HG03064 (cell line): ENCODE measurements around the gene GSTA3.
"Not testable (repeated sequence)": the region's sequence is repeated elsewhere in the genome, so short reads cannot be mapped to it uniquely, and the experiment has no call there.

Experiments used
- ATAC-seq: cut with Tn5 transposase; IDR thresholded peaks from one replicate; pipeline ENCODE4 v1.9.1; 2021; ENCODE audit warnings: low read depth; ENCODE audit not compliant: unreplicated experiment

Gene GSTA3

GRCh38 chr6:52918027-52918686, 8.7 kb upstream of the GSTA3 start:
- ATAC-seq, result not testable (repeated sequence)

DNA sequence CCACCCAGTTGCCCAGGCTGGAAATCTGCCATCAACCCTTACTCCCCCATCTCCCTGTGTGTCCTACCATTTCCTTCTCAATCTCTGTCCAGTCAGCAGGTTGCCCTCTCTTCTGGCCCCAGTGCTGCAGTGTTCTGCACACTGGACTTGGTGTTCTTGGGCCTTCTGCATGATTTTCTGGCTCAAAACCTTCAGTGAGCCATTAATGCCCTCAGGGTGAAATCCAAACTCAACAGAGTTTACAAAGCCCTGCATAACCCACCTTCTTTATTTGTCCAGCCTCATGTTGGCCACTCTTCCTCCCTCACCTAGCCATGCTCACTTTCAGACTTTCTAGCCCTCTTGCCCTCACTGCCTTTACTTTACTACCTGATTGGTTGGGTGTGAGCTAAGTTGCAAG, 5.0 kb upstream of the GSTA3 start:
- no peak for ATAC-seq

- ATAC-seq, result no peak
These were observed 593 bp upstream of the GSTA3 start for GRCh38 chr6:52910091-52910490.

DNA sequence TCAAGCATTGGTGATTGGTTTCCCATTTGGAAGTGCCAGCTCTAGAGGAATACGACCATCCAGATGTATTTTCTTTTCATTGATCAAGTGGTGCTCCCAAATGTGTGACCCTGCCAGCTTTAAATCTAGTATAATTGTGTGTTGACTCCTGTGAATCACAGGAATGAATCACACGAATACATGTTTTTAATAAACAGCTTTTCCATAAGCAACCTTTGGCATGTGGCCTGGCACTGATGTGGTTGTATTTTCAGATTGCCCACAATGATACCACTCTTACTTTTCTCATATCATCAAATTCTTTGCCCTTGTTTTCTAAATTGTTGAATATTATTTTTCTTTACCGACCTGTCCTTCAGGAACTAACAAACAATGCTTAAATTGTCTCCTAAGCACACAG, 367 bp downstream of the GSTA3 start:
- no peak for ATAC-seq

DNA sequence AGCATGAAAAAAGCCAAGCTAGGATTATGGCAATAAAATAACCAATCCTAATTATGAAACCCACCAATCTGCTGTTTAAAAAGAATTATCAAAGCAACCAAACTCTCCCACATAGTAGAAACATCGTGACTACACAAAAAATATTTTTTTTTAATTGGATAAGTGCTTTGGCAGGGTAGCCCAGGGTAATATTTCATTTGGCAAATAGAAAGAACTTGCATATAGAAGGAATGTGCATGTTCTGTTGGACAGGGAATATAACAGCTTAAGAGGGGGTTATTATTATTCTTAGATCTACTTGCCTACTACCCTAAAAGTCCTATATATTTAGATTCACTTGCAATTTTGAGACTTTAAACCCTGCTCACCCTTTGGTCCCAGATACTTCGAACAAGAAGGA, 972 bp downstream of the GSTA3 start:
- no peak for ATAC-seq

DNA sequence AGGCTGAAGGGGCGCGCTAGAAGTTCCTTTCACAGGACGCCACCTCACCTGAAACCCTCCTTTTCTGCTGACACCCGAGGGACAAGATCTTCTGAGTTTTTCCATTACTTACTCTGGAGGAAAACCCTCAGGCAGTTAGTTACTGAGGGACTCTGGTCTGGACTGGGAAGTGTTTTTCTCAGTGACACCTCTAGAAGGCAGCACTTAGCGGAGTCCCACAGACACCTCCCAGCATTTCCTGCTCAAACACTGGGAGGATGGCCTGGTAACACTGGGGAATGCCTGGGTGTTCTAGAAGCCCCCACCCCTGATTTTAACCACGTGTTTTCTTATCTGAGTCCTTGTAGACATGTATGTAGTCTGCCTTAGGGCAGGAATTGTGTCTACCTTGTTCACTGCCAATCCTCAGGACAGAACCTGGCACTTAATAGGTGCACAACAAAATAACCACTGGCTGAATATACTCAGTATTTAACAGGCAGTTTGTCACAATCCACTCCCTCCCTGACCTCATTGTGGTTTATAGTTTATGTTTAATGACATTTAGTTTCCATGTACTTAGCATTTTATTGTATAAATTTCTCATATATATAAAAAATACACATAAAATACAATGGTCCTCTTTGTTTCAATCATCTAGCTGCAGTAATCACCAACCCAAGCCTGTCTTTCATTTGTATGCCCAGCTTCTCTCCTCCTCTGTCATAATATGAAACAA, 4.8 kb downstream of the GSTA3 start:
- ATAC-seq, result no peak

- ATAC-seq, result no peak
These were observed 9.0 kb downstream of the GSTA3 start for GRCh38 chr6:52900536-52900935.

DNA sequence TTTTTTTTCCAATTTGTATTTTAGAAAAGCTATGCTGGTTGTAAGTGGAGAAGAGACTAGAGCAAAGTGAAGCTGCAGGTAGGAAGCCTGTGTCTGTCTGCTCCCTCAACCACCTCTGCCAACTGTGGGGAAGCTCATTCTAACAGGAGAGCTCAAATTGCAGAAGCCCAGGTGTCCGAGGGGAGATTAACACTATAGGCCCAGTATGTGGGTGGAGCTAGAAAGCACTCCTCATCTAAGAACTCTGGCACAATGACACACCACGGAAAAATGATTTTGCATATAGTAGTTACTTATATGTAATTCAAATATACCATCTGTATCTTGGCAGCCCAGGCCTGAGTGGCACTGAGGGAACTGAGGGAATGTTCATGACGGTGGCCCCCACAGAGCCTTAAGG, 13.7 kb downstream of the GSTA3 start:
- ATAC-seq, result not testable (repeated sequence)

GRCh38 chr6:52894285-52894684, 15.2 kb downstream of the GSTA3 start:
- ATAC-seq, result no peak

- no peak for ATAC-seq
These were observed 15.7 kb downstream of the GSTA3 start for GRCh38 chr6:52893803-52894202.

DNA sequence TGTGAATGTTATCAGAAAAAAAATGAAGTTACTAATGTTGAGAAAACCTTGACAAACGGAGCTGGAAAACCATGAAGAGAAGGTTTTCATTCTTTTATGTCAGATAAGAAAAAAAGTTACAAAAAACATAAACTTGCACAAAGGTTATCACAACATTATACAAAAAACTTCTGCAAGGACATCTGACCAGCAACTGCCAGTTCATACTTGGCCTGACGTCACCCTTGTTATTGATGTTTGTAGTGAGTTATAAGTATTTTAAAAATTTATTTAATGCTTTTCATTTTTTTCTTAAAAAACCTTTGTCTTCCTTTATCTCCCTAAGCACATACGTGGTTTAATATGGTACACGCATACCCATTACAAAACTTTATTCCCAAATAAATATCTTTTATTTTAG, 16.3 kb downstream of the GSTA3 start:
- no peak for ATAC-seq

DNA sequence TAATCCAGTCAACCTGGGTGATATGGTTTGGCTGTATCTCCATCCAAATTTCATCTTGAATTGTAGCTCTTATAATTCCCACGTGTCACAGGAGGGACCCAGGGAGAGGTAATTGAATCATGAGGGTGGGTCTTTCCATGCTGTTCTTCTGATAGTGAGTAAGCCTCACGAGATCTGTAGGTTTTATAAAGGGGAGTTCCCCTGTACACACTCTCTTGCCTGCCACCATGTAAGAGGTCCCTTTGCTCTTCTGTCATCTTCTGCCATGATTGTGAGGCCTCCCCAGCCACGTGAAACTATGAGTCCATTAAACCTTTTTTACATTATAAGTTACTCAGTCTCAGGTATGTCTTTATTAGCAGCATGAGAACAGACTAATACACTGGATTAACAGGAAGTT, 19.5 kb downstream of the GSTA3 start:
- no peak for ATAC-seq

- ATAC-seq, result no peak
These were observed 21.5 kb downstream of the GSTA3 start for GRCh38 chr6:52887910-52888524.

GRCh38 chr6:52881996-52882841, 27.3 kb downstream of the GSTA3 start:
- peak; percentile 100 for ATAC-seq

GRCh38 chr6:52881662-52881995, 27.9 kb downstream of the GSTA3 start:
- no peak for ATAC-seq

DNA sequence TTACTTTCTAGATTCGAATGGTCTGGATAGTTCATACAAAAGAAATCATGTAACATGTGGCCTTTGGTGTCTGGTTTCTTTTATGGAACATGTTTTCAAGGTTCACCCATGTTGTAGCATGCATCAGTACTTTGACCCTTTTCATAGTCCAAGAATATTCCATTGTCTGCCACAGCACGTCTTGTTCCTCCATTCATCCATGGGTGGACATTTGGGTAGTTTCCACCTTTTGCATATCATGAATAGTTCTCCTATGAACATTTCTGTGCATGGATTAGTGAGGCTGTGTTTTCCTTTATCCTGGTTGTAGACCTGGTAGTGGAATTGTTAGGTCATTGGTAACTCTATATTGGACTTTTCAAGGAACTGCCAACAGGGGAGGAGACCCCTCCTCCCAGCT, 31.7 kb downstream of the GSTA3 start:
- ATAC-seq, result no peak

DNA sequence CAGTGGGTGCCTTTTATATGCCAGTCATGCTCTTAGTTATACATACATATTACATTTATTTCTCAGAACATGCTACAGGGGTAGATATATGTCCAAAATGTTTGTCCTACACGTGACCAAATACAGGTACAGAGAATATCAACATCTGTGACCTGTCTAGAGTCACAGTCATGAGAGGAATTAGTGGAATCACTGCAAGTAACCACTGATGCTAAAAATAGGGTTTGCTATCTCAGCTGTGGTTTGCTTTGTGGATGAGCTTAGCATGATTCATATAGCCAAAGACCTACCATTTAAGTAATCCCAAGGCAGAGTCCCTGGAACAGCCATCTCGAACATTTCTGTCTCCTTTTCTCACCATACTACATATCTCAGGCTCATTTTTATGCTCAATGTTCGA, 32.3 kb downstream of the GSTA3 start:
- no peak for ATAC-seq

DNA sequence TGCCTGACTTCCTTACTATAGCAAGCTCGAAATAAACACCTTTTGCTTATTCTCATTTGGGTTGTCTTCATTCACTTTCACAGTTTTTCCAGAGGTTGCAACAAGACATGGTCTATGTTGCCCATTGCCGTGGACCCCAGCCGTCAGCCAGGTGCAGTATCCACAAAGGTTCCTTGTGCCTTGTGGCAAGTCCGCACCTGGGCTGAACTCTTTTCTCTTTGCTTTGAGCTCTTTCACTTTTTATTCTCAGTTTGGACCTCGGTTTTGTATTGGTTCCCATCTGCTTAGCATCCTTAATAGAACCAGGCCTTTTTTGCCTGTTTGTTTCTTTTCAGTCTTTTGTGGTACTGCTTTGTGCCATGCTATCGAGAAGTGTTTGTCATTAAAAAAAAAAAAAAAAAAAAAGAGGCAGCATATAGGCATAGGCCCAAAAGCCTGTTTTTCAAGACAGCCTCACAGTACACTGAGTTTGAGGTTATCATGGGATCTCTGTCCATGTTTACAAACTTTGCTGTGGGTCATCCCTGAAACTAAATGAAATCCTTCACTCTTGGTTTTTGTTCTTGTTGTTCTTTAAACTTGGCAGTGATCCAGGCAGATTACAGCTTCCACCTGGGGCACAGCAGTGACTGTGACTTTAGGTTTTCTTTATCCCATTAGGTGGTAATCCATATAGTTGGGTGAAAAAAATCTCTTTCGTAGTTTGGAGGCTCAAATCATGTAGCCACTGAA, 33.3 kb downstream of the GSTA3 start:
- no peak for ATAC-seq

GRCh38 chr6:52872031-52872430, 37.5 kb downstream of the GSTA3 start:
- ATAC-seq, result no peak

DNA sequence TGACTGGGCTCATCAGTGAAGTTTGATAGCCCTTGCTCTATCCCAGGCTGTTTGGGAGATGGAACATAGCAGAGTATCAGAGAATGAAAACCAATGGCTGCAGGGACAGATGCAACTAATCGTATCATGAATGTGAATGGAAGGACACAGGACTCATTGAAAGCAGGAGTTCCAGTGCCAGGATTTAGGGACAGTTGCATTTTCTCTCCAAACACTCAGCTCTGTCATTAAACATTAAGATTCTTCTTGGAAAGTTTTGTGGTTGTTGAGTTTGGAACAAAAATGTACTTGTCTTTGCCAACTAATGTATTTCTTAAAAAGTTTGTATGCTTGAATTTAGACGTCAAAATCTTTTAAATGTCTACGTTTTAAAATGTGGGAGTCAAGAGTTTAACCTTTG, 37.9 kb downstream of the GSTA3 start:
- no peak for ATAC-seq
